Activated T-helper 17 cell treated with anti-CD3 and anti-CD28 coated beads, Interleukin-2, amount 50 U/mL, for 72 hours (primary cell): Measurements from ENCODE around the gene TRIM24. TPM values are rescaled to one million over a fixed set of nuclear protein-coding genes. Genes with fewer than 3 reads are reported as not detected.

ENCODE experiments used
- ATAC-seq: fragments of 150-1000 bp; cut with Tn5 transposase; replicated peaks from 2 replicates; pipeline ENCODE4 v1.10.0; 2021; ENCODE audit warnings: mild to moderate bottlenecking, moderate library complexity
- H3K27ac Mint-ChIP-seq: one replicate; pipeline ENCODE4 v1.8.0; 2022; ENCODE audit warnings: mixed read lengths
- H3K27me3 Mint-ChIP-seq: one replicate; pipeline ENCODE4 v1.8.0; 2022; ENCODE audit warnings: mixed read lengths
- H3K36me3 Mint-ChIP-seq: one replicate; pipeline ENCODE4 v1.8.0; 2022; ENCODE audit warnings: low read depth, mild to moderate bottlenecking, mixed read lengths
- H3K4me1 Mint-ChIP-seq: one replicate; pipeline ENCODE4 v1.8.0; 2022; ENCODE audit warnings: mixed read lengths
- H3K4me3 Mint-ChIP-seq: one replicate; pipeline ENCODE4 v1.8.0; 2022; ENCODE audit warnings: mild to moderate bottlenecking, mixed read lengths
- H3K9me3 Mint-ChIP-seq: one replicate; pipeline ENCODE4 v1.8.0; 2022; ENCODE audit warnings: mixed read lengths
- total RNA-seq, 2 donors: library from RNA; stranded (reverse); gene quantifications; one replicate each; pipeline ENCODE4 v1.2.3, GENCODE V29; 2022

Gene TRIM24
- total RNA-seq, 2 donors from 2014 or later, result 8.5 to 19.4 TPM

DNA sequence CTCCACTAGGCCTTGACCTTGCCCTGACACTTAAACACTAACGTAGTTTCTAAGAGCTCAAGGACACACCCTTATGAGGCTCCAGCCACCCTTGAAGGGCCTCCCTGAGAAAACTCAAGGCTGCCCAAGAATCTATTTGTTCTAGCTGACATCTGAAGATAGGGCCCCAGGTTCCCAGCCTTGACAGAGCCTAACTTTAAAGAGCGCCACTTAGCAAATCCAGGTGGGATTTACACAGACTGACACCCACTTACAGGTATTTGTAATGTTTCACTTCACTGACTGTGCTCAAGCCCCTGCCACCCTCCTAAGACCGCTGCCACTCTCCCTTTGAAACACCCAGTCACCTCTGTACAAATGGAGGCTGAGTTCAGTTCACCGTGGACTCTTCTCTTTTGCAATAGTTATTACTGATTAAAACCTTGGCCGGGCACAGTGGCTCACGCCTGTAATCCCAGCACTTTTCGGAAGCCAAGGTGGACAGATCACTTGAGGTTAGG lies 150.7 kb downstream of the TRIM24 start:
- H3K4me1 Mint-ChIP-seq, result peaks cover 8% of the 10 kb centered on the region
- no peaks in the 10 kb centered on the region for H3K36me3 Mint-ChIP-seq
- no peak overlapping the region for H3K27ac Mint-ChIP-seq
- no peak for ATAC-seq
- H3K27me3 Mint-ChIP-seq, result no peaks in the 10 kb centered on the region
- H3K9me3 Mint-ChIP-seq, result no peaks in the 10 kb centered on the region
- no peak overlapping the region for H3K4me3 Mint-ChIP-seq

DNA sequence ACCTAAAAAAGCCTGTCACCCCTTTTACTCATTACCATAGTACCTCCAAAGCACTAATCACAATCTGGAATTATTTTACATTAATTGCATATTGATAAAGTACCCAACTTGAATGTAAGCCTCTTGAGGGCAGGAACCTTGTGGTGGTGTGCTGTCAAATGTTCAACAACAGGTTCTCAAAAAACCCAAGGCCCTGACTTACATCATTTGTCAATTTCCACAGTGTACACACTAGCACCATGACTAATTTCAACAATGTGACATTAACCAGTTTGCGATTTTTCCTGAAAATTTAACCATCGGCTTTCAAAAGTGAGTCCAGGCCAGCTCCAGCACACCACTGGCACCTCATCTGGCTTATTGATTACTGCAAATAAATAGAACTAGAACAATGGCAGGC lies 153.6 kb downstream of the TRIM24 start:
- Mint-ChIP-seq H3K9me3 (no peaks in the 10 kb centered on the region), H3K36me3 (no peaks in the 10 kb centered on the region), H3K4me1 (no peaks in the 10 kb centered on the region), H3K4me3 (no peak overlapping the region), H3K27ac (no peak overlapping the region), H3K27me3 (no peaks in the 10 kb centered on the region)
- ATAC-seq, result no peak

DNA sequence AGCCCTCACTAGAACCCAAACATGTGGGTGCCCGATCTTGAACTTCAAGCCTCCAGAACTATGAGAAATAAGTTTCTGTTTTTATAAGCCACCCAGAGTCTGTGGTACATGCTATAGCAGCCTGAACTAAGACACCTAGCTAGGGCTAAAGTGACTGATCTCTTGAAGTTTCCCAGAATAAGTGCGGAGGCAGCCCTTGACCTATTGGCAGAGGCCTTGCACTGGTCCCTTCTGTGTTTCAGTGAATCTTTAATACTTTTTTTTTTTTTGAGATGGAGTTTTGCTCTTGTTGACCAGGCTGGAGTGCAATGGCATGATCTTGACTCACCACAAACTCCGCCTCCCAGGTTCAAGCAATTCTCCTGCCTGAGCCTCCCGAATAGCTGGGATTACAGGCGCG lies 156.0 kb downstream of the TRIM24 start:
- Mint-ChIP-seq H3K27ac (no peak overlapping the region), H3K4me3 (no peak overlapping the region), H3K4me1 (no peaks in the 10 kb centered on the region), H3K27me3 (peaks cover 6% of the 10 kb centered on the region), H3K36me3 (no peaks in the 10 kb centered on the region), H3K9me3 (no peaks in the 10 kb centered on the region)
- no peak for ATAC-seq

DNA sequence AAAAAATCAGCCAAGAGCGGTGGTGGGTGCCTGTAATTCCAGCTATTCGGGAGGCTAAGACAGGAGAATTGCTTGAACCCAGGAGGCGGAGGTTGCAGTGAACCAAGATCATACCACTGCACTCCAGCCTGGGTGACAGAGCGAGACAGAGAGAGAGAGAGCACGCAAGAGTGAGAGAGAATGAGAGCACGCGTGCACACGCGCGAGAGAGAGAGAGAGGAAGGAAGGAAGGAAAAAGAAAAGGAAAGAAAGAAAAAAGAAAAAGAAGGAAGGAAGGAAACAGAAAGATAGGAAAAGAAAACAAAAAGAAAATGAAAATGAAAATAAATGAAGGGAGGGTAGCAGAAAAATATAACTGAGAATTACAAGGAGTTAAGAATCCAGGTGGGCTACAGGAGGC lies 158.4 kb downstream of the TRIM24 start:
- H3K4me1 Mint-ChIP-seq, result no peaks in the 10 kb centered on the region
- peaks cover 6% of the 10 kb centered on the region for H3K27me3 Mint-ChIP-seq
- H3K36me3 Mint-ChIP-seq, result no peaks in the 10 kb centered on the region
- no peak overlapping the region for H3K4me3 Mint-ChIP-seq
- H3K9me3 Mint-ChIP-seq, result no peaks in the 10 kb centered on the region
- H3K27ac Mint-ChIP-seq, result no peak overlapping the region
- no peak for ATAC-seq

DNA sequence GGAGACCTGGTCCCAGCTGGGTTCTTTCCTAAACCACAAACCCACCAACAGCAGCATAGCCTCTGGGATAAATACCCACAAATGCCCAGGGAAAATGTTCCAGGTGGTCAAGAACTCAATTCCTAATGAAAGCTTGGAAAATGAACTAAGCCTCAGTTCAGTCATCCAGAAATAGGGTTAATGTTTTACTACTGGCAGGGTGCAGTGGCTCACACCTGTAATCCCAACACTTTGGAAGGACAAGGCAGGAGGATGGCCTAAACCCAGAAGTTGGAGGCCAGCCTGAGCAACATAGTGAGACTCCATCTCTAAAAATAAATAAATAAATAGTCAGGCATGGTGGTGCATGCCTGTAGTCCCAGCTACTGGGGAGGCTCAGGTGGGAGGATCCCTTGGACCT lies 158.9 kb downstream of the TRIM24 start:
- H3K27ac Mint-ChIP-seq, result no peak overlapping the region

DNA sequence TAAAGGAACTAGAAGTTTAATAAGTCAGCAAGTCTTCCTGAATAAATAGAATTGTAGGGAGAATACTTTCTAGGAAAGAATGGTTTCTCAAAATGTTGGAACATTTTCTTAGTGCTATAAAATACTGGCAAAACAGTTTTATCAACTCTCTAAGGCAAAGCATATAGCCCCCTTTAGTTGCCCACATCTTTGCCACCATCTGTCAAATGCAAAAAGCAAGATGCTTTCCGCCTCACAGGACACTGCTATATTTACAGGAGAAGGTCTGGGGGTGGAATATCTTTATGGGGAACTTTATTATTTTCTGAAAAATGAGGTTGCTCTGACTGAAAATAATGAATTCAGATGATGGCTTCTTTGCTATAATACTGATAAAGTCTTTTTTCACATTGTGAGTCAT lies 162.8 kb downstream of the TRIM24 start:
- H3K9me3 Mint-ChIP-seq, result no peaks in the 10 kb centered on the region
- no peak overlapping the region for H3K27ac Mint-ChIP-seq
- H3K36me3 Mint-ChIP-seq, result no peaks in the 10 kb centered on the region
- no peak for ATAC-seq
- H3K4me1 Mint-ChIP-seq, result peaks cover 15% of the 10 kb centered on the region
- no peak overlapping the region for H3K4me3 Mint-ChIP-seq
- peaks cover 6% of the 10 kb centered on the region for H3K27me3 Mint-ChIP-seq

More for the DNA sequence above, 158.9 kb downstream of the TRIM24 start:
- Mint-ChIP-seq H3K4me1 (no peaks in the 10 kb centered on the region), H3K9me3 (no peaks in the 10 kb centered on the region), H3K36me3 (no peaks in the 10 kb centered on the region), H3K4me3 (no peak overlapping the region), H3K27me3 (peaks cover 6% of the 10 kb centered on the region)
- ATAC-seq, result no peak

DNA sequence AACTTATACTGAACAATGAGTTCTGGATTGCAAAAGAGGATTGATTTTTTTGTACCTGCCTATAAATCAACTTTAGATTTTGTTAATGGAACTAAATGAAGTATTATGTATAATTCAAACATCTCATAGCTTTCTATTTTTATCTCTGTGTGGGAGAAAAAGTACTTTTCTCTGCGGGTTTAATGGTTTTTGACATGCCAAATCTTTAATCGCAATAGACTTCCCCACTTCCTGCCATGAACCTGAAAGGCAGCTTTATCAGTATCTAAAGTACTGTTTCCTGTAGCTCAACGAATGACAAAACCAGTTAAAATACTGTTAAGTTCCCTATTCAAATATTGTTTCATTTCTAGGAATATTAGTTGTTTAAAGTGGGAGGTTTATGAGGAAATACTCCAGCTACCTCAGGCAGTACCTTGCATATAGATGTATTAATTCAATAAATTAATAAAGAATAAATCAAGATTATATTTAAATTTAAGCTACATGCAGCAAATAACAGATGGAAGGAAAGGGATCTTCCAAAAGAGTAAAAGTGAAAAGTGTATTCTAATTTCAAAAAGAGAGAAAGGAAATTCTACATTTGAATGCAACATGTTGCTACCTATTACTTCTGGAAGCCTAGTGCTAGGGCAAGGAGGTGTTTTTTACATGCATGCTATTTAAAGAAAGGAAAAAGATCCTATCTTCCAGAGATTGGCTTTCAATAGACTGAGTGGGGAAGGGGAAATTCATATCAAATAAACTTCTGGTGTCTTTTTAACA lies 165.2 kb downstream of the TRIM24 start:
- H3K9me3 Mint-ChIP-seq, result no peaks in the 10 kb centered on the region
- H3K4me1 Mint-ChIP-seq, result peaks cover 15% of the 10 kb centered on the region
- H3K27ac Mint-ChIP-seq, result peak overlapping the region; percentile 36
- H3K36me3 Mint-ChIP-seq, result no peaks in the 10 kb centered on the region
- peak overlapping the region; percentile 24 for H3K4me3 Mint-ChIP-seq
- ATAC-seq, result peak; percentile 73
- peaks cover 15% of the 10 kb centered on the region for H3K27me3 Mint-ChIP-seq

DNA sequence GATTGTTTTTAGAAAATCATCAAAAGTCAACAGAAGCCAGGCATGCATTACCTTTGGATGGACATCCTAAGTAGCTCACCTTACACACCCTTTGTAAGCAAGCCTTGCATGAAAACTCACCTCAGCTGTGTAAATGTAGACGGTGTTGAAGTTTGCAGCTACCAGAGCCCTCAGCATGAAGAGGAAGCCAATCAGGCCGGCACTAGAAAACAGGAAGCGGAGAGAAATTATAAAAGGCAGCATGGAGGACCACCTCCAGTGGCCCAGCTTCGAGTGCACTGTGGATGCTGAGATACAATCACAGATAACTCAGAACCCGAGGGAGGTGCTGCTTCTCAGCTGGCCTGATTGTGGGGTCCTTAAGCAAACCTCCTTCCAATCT lies 165.8 kb downstream of the TRIM24 start:
- H3K27me3 Mint-ChIP-seq, result peaks cover 11% of the 10 kb centered on the region
- no peaks in the 10 kb centered on the region for H3K36me3 Mint-ChIP-seq
- H3K4me1 Mint-ChIP-seq, result peaks cover 15% of the 10 kb centered on the region
- H3K27ac Mint-ChIP-seq, result no peak overlapping the region
- no peak overlapping the region for H3K4me3 Mint-ChIP-seq
- H3K9me3 Mint-ChIP-seq, result no peaks in the 10 kb centered on the region
- ATAC-seq, result no peak

DNA sequence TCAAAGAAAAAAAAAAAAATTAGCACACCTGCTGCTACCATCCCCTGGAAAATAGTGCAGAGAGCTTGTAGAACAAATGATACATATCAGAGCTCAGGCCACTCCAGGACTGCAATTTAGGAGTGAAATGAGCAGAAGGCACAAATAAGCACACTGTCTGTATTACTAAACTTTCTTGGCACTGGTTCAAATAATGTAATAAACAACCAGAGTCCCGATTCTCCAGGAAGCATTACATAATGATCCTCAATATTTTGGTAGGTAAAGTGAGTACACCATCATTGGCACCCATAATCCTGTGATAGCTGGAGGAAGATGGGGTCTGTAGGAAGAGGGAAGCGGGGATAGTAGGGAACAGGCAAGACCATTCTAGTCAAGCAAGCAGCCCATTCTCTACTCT lies 166.8 kb downstream of the TRIM24 start:
- no peak overlapping the region for H3K27ac Mint-ChIP-seq
- no peaks in the 10 kb centered on the region for H3K36me3 Mint-ChIP-seq
- H3K9me3 Mint-ChIP-seq, result no peaks in the 10 kb centered on the region
- H3K27me3 Mint-ChIP-seq, result peaks cover 11% of the 10 kb centered on the region
- no peak for ATAC-seq
- peaks cover 15% of the 10 kb centered on the region for H3K4me1 Mint-ChIP-seq
- H3K4me3 Mint-ChIP-seq, result no peak overlapping the region

DNA sequence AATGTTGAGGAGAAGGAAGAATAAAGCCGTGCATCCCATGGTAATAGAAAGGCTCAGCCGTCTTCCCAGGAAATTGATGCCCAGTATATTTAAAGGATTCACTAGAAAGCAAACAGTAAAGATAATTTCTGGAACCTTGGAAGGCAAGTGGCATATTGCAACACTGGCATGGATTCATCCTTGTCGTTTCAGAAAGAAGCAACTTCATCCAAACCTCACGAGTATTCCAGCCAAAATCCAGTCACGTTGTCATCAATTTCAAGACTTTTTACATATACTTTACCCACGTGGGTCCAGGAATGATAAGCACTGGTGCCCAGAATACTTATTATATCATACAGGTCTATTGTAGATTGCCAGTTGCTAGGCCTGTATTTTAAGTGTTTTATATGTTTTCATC lies 167.3 kb downstream of the TRIM24 start:
- Mint-ChIP-seq H3K36me3 (no peaks in the 10 kb centered on the region), H3K4me1 (peaks cover 15% of the 10 kb centered on the region), H3K9me3 (no peaks in the 10 kb centered on the region), H3K27ac (no peak overlapping the region), H3K27me3 (peaks cover 16% of the 10 kb centered on the region), H3K4me3 (no peak overlapping the region)
- ATAC-seq, result no peak

DNA sequence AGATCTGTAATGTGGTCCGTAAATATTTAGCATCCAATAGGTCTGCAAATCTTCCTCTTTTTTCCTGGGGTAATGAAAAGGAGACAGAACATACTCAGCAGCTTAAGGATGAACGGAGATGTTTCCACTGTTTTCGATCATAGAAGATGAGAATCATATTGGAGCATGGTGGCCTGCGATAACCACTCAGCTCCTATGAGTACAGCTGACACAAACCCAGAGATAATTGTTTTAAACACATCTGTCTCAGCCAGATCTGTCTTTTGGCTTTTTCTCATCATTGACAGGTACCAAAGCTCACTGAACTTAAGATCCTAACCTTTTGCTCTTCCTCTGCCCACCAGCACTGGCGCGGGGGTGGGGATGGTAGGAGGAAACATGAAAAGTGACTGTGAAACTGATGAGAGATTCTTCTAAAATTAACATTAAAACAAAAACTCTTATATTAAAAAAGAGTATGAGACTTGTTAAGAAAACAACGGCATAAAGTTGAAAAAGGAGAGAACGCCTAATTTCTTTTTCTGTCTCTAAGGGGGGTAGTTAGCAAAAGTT lies 170.1 kb downstream of the TRIM24 start:
- Mint-ChIP-seq H3K27ac (no peak overlapping the region), H3K4me1 (peaks cover 11% of the 10 kb centered on the region), H3K9me3 (no peaks in the 10 kb centered on the region), H3K27me3 (peaks cover 19% of the 10 kb centered on the region), H3K4me3 (no peak overlapping the region), H3K36me3 (no peaks in the 10 kb centered on the region)
- ATAC-seq, result no peak

DNA sequence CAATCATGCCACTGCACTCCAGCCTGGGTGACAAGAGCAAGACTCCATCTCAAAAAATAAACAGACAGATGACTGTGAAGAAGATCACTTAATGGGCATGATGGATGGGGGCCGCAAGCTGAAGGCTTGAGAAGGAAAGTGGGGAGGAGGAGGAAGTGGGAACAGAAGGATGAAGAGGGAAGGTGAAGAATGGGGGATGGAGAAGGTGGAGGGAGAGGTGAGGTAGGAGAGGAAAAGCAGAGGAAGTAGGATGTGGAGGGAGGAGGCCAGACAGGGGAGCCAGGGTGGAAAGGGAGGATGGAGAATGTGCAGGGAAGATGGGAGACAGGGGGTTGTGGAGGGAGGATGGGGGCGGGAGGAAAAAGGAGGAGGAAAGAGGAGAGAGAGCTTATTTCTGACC lies 172.3 kb downstream of the TRIM24 start:
- H3K4me3 Mint-ChIP-seq, result no peak overlapping the region
- no peak overlapping the region for H3K27ac Mint-ChIP-seq

DNA sequence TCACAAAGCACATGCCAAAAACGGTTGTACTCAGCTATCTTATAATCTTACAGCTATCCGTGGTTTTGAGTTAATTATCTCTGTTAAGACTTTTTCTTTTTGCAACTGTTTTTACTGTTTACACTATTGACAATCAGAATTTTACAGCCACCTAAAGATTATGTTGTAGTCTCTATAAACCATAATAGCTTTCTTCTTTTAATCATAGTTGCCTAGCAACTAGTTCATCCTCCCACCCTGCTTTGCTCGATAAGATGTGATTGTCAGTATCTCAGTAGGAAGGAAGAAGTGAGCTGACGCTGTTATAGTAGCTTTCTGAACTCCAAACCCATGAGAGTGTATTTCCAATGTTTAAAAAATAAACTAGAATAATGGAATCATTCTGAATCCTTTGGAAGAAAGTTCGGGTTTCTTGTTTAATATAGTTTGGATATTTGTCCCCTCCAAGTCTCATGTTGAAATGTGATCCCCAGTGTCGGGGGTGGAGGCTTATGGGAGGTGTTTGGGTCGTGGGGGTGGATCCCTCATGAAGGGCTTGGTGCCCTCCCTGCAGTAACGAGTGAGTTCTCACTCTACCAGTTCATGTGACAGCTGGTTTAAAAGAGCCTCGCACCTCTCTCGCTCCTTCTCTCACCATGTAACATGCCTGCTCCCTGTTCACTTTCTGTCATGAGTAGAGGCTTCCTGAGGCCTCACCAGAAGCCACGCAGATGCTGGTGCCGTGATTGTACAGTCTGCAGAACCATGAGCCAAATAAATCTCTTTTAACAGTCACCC lies 173.0 kb downstream of the TRIM24 start:
- Mint-ChIP-seq H3K4me3 (no peak overlapping the region), H3K27me3 (peaks cover 19% of the 10 kb centered on the region), H3K4me1 (no peaks in the 10 kb centered on the region), H3K27ac (no peak overlapping the region), H3K36me3 (no peaks in the 10 kb centered on the region), H3K9me3 (no peaks in the 10 kb centered on the region)
- no peak for ATAC-seq

More for the DNA sequence above, 172.3 kb downstream of the TRIM24 start:
- Mint-ChIP-seq H3K27me3 (peaks cover 19% of the 10 kb centered on the region), H3K4me1 (no peaks in the 10 kb centered on the region), H3K9me3 (no peaks in the 10 kb centered on the region), H3K36me3 (no peaks in the 10 kb centered on the region)
- no peak for ATAC-seq
